B cell (primary cell): ENCODE results near the gene CTPS2.

Experiments
- EZH2 ChIP-seq: IDR thresholded peaks from 2 replicates; pipeline ENCODE4 v1.6.1; 2012; ENCODE audit warnings: borderline replicate concordance, low read depth, mild to moderate bottlenecking, moderate library complexity, low read length; ENCODE audit not compliant: insufficient read depth, poor library complexity, severe bottlenecking
- TF ChIP-seq, protein P1 (sequence below): fragments of 200-600 bp; IDR thresholded peaks from one replicate; pipeline ENCODE4 v1.8.0; 2022; ENCODE audit warnings: antibody characterized with exemption, mild to moderate bottlenecking

DNA sequence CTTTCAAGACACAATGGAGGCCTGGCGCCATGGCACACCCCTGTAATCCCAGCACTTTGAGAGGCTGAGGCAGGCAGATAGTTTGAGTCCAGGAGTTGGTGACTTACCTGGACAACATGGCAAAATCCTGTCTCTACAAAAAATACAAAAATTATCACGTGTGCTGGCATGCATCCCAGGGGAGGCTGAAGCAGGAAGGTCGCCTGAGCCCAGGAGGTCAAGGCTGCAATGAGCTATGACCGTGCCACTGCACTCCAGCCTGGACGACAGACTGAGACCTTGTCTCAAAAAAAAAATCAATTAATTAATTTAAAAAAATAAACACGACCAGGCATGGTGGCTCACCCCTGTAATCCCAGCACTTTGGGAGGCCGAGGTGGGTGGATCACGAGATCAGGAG lies 2.0 kb upstream of the CTPS2 start:
- TF ChIP-seq, protein P1, sequence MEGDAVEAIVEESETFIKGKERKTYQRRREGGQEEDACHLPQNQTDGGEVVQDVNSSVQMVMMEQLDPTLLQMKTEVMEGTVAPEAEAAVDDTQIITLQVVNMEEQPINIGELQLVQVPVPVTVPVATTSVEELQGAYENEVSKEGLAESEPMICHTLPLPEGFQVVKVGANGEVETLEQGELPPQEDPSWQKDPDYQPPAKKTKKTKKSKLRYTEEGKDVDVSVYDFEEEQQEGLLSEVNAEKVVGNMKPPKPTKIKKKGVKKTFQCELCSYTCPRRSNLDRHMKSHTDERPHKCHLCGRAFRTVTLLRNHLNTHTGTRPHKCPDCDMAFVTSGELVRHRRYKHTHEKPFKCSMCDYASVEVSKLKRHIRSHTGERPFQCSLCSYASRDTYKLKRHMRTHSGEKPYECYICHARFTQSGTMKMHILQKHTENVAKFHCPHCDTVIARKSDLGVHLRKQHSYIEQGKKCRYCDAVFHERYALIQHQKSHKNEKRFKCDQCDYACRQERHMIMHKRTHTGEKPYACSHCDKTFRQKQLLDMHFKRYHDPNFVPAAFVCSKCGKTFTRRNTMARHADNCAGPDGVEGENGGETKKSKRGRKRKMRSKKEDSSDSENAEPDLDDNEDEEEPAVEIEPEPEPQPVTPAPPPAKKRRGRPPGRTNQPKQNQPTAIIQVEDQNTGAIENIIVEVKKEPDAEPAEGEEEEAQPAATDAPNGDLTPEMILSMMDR: no peak
- TF ChIP-seq EZH2: no peak
